ENCODE results near the gene FAM180A.
A peak's percentile ranks its signal among the peaks of the same experiment; 100 is the strongest.

The FAM180A gene

DNA sequence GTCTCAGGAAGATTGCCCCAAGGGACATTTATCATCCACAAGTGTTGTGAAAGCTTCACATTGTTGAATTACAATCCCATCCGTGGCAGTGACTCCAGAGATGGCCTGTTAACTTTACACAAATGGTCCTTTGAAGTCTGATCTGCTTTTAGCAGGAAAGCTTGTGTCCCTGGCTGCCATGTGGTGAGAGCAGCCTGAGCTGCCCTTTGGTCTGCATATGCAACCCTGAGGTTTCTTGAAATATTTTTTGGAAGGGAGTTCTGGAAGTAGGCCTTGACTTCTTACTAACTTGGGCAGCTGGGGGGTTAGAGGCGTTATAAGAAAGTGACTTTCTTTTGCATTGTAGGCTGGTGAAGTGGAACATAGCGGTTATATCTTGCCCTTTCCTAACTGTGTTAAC lies 41.3 kb upstream of the FAM180A start:
- Histone ChIP-seq H3K9ac (ENCODE audit: low read length) (peak overlapping the region; percentile 25), H3K36me3 (ENCODE audit: control insufficient read depth in 1 of 2, insufficient read depth in 2 of 2, low read length in 2 of 2) (no peaks in the 10 kb centered on the region), H2BK120ac (ENCODE audit: insufficient read depth, low read length, poor library complexity) (no peak overlapping the region), H2BK5ac (ENCODE audit: low read depth, low read length, poor library complexity) (no peak overlapping the region), H3K23ac (ENCODE audit: low read length) (no peak overlapping the region), H3K18ac (ENCODE audit: low read length) (no peak overlapping the region), H2AFZ (ENCODE audit: insufficient read depth, low read length, poor library complexity) (no peak overlapping the region), H3K79me2 (ENCODE audit: control insufficient read depth, insufficient read depth, low read length, poor library complexity) (no peaks in the 10 kb centered on the region), H4K12ac (ENCODE audit: low read depth, low read length) (no peak overlapping the region), H3K27me3 (ENCODE audit: insufficient read depth, low read length) (no peaks in the 10 kb centered on the region), H3K4me3 (ENCODE audit: low read depth, low read length) (no peak overlapping the region), H3K4ac (ENCODE audit: low read depth, low read length) (no peak overlapping the region), H4K91ac (ENCODE audit: low read depth, low read length) (no peak overlapping the region), H3K79me1 (ENCODE audit: low read length) (peaks cover 2% of the 10 kb centered on the region), H4K8ac (ENCODE audit: low read depth, low read length) (no peak overlapping the region), H3K14ac (ENCODE audit: low read length) (no peak overlapping the region), H3K9me3 (ENCODE audit: insufficient read depth, low read depth, low read length) (peaks cover 3% of the 10 kb centered on the region), H3K27ac (ENCODE audit: low read depth, low read length) (no peak overlapping the region), H3K4me2 (ENCODE audit: low read length) (no peak overlapping the region), H2BK12ac (ENCODE audit: low read length) (peak overlapping the region; percentile 52), H3K4me1 (ENCODE audit: control insufficient read depth in 1 of 2, insufficient read depth in 2 of 2, low read length in 2 of 2) (peaks cover 4 to 9% of the 10 kb centered on the region in 2 experiments), H2AK5ac (ENCODE audit: low read length) (no peak overlapping the region)
- no CpG with 5 or more reads among the region's 3 CpGs for WGBS (ENCODE audit: extremely low coverage, insufficient coverage, insufficient read length)
- DNase-seq, result no peak

DNA sequence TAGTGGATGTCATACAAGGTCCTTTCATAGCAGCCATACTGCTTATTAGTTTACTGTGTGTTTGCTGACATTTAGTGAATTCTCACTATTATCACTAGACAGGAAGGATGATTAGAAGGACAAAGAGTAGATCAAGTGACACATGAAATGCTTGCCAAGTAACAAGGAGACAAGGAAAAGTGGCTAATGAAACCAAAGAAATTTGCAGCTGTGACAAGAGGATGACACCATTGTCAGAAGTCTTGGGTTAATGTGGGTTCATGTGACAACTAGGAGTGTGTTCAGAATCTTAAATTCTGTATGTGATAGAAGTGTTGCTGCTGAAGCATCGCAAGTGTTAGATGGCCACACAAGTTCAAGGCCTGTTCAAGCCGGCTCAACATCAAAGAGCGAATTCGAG lies 40.8 kb upstream of the FAM180A start:
- DNase-seq, result no peak
- Histone ChIP-seq H4K91ac (ENCODE audit: low read depth, low read length) (no peak overlapping the region), H2AFZ (ENCODE audit: insufficient read depth, low read length, poor library complexity) (no peak overlapping the region), H2BK5ac (ENCODE audit: low read depth, low read length, poor library complexity) (no peak overlapping the region), H2BK12ac (ENCODE audit: low read length) (peak overlapping the region; percentile 52), H3K23ac (ENCODE audit: low read length) (no peak overlapping the region), H3K79me2 (ENCODE audit: control insufficient read depth, insufficient read depth, low read length, poor library complexity) (no peaks in the 10 kb centered on the region), H3K4me1 (ENCODE audit: control insufficient read depth in 1 of 2, insufficient read depth in 2 of 2, low read length in 2 of 2) (peaks cover 4 to 9% of the 10 kb centered on the region in 2 experiments), H3K9ac (ENCODE audit: low read length) (no peak overlapping the region), H2AK5ac (ENCODE audit: low read length) (no peak overlapping the region), H3K27me3 (ENCODE audit: insufficient read depth, low read length) (no peaks in the 10 kb centered on the region), H3K36me3 (ENCODE audit: control insufficient read depth in 1 of 2, insufficient read depth in 2 of 2, low read length in 2 of 2) (no peaks in the 10 kb centered on the region), H4K12ac (ENCODE audit: low read depth, low read length) (no peak overlapping the region), H4K8ac (ENCODE audit: low read depth, low read length) (no peak overlapping the region), H3K18ac (ENCODE audit: low read length) (no peak overlapping the region), H3K4me3 (ENCODE audit: low read depth, low read length) (no peak overlapping the region), H3K4ac (ENCODE audit: low read depth, low read length) (no peak overlapping the region), H2BK120ac (ENCODE audit: insufficient read depth, low read length, poor library complexity) (no peak overlapping the region), H3K79me1 (ENCODE audit: low read length) (peaks cover 2% of the 10 kb centered on the region), H3K4me2 (ENCODE audit: low read length) (no peak overlapping the region), H3K14ac (ENCODE audit: low read length) (no peak overlapping the region), H3K9me3 (ENCODE audit: insufficient read depth, low read depth, low read length) (peaks cover 3% of the 10 kb centered on the region), H3K27ac (ENCODE audit: low read depth, low read length) (no peak overlapping the region)
- no CpG with 5 or more reads among the region's 4 CpGs for WGBS (ENCODE audit: extremely low coverage, insufficient coverage, insufficient read length)

DNA sequence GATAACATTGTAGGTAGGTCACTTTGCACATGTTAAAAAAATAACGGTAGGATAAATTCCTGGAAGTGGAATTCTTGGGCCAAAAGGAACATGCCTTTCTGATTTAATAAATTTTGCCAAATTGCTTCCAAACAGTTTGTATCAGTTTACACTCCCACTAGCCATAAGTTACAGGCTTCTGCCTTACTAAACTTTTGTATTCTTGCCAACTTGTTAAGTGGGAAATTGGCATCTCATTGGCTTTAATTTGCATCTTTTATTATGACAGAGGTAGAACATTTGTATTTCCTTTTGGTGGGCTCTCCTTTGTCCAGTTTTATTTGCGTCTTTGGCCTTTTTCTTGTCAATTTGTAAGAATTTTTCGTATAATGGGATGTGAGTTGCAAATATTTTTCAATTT lies 38.3 kb upstream of the FAM180A start:
- Histone ChIP-seq H3K27me3 (ENCODE audit: insufficient read depth, low read length) (no peaks in the 10 kb centered on the region), H2BK120ac (ENCODE audit: insufficient read depth, low read length, poor library complexity) (no peak overlapping the region), H3K23ac (ENCODE audit: low read length) (no peak overlapping the region), H2BK5ac (ENCODE audit: low read depth, low read length, poor library complexity) (no peak overlapping the region), H4K12ac (ENCODE audit: low read depth, low read length) (no peak overlapping the region), H2AFZ (ENCODE audit: insufficient read depth, low read length, poor library complexity) (no peak overlapping the region), H3K4ac (ENCODE audit: low read depth, low read length) (no peak overlapping the region), H4K91ac (ENCODE audit: low read depth, low read length) (no peak overlapping the region), H4K8ac (ENCODE audit: low read depth, low read length) (no peak overlapping the region), H3K9me3 (ENCODE audit: insufficient read depth, low read depth, low read length) (no peaks in the 10 kb centered on the region), H3K4me1 (ENCODE audit: control insufficient read depth in 1 of 2, insufficient read depth in 2 of 2, low read length in 2 of 2) (peaks cover 4 to 9% of the 10 kb centered on the region in 2 experiments), H3K4me3 (ENCODE audit: low read depth, low read length) (no peak overlapping the region), H3K36me3 (ENCODE audit: control insufficient read depth in 1 of 2, insufficient read depth in 2 of 2, low read length in 2 of 2) (no peaks in the 10 kb centered on the region), H3K4me2 (ENCODE audit: low read length) (no peak overlapping the region), H3K79me2 (ENCODE audit: control insufficient read depth, insufficient read depth, low read length, poor library complexity) (no peaks in the 10 kb centered on the region), H3K27ac (ENCODE audit: low read depth, low read length) (no peak overlapping the region), H3K9ac (ENCODE audit: low read length) (no peak overlapping the region), H3K14ac (ENCODE audit: low read length) (no peak overlapping the region), H3K79me1 (ENCODE audit: low read length) (no peaks in the 10 kb centered on the region), H2AK5ac (ENCODE audit: low read length) (no peak overlapping the region), H2BK12ac (ENCODE audit: low read length) (no peak overlapping the region), H3K18ac (ENCODE audit: low read length) (no peak overlapping the region)
- no CpG with 5 or more reads among the region's 3 CpGs for WGBS (ENCODE audit: extremely low coverage, insufficient coverage, insufficient read length)
- DNase-seq, result no peak

DNA sequence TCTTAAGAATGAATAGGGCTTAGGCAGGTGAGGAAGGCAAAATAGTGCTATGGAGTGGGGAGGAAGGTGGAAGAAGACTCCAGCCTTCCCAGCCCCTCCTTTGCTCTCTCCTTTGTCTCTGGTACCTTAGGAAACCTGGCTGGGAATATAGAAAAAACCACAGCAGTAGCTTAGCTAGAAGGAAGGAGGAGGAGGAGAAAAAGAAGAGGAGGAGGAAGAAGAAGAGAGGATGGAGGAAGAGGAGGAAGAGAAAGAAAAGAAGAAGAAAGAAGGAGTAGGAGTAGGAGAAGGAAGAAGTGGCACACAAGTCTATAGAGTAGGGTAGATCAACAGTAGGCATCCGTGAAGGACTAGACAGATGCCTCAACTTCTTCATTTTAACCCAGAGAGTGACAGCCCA lies 36.5 kb upstream of the FAM180A start:
- Histone ChIP-seq H3K4me2 (ENCODE audit: low read length) (no peak overlapping the region), H3K4me3 (ENCODE audit: low read depth, low read length) (no peak overlapping the region), H2AFZ (ENCODE audit: insufficient read depth, low read length, poor library complexity) (no peak overlapping the region), H3K14ac (ENCODE audit: low read length) (no peak overlapping the region), H4K12ac (ENCODE audit: low read depth, low read length) (no peak overlapping the region), H4K8ac (ENCODE audit: low read depth, low read length) (no peak overlapping the region), H3K23ac (ENCODE audit: low read length) (no peak overlapping the region), H3K4me1 (ENCODE audit: control insufficient read depth in 1 of 2, insufficient read depth in 2 of 2, low read length in 2 of 2) (peaks cover 0 to under 1% of the 10 kb centered on the region in 2 experiments), H2BK12ac (ENCODE audit: low read length) (no peak overlapping the region), H3K27ac (ENCODE audit: low read depth, low read length) (no peak overlapping the region), H2AK5ac (ENCODE audit: low read length) (no peak overlapping the region), H3K79me1 (ENCODE audit: low read length) (no peaks in the 10 kb centered on the region), H3K36me3 (ENCODE audit: control insufficient read depth in 1 of 2, insufficient read depth in 2 of 2, low read length in 2 of 2) (no peaks in the 10 kb centered on the region), H3K27me3 (ENCODE audit: insufficient read depth, low read length) (no peaks in the 10 kb centered on the region), H3K79me2 (ENCODE audit: control insufficient read depth, insufficient read depth, low read length, poor library complexity) (no peaks in the 10 kb centered on the region), H3K9ac (ENCODE audit: low read length) (no peak overlapping the region), H3K18ac (ENCODE audit: low read length) (no peak overlapping the region), H3K9me3 (ENCODE audit: insufficient read depth, low read depth, low read length) (no peaks in the 10 kb centered on the region), H2BK5ac (ENCODE audit: low read depth, low read length, poor library complexity) (no peak overlapping the region), H4K91ac (ENCODE audit: low read depth, low read length) (no peak overlapping the region), H2BK120ac (ENCODE audit: insufficient read depth, low read length, poor library complexity) (no peak overlapping the region), H3K4ac (ENCODE audit: low read depth, low read length) (no peak overlapping the region)
- DNase-seq, result no peak
- WGBS (ENCODE audit: extremely low coverage, insufficient coverage, insufficient read length), result no CpG with 5 or more reads among the region's 1 CpG
